ENCODE data around the gene EYA2. TPM values are rescaled to one million over a fixed set of nuclear protein-coding genes. Genes with fewer than 3 reads are reported as not detected.

The EYA2 gene
- total and polyA plus RNA-seq, 8 donors = 0.51 to 3.2 (median 1.4) TPM

DNA sequence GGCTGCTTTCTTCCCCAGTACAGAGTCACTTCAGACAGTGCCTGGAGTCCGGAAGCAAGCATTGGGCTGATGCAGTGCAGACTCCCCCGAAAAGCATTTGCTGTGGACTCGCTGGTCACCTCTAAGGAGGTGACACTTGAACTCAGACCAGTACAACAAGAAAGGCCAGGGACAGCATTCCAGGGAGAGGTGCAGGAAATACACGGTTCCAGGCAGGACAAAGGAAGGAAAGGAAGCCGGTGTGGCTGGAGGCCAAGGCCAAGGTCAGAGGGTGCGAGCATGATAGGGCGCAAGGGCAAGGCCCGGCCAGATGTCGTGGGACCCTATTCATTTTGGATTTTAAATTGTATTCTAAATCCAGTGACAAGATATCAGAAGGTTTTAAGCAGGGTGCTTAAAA is 300.9 kb downstream of the EYA2 start:
- Histone ChIP-seq H3K9me3 (no peaks in the 10 kb centered on the region), H3K4me1 (no peaks in the 10 kb centered on the region), H3K27ac (no peak overlapping the region), H3K4me3 (no peak overlapping the region), H3K36me3 (no peaks in the 10 kb centered on the region), H3K27me3 (no peaks in the 10 kb centered on the region)
- FAIRE-seq = no peak
- no peak for ATAC-seq
- intact Hi-C loops (cut with DNase I) = loop anchor here in 1 of 3 donors (10.0 kb wide), 1 partner anchor 189 kb away; no protein-coding TSS in a partner anchor
- DNase-seq = no peak
- WGBS, 2 donors = 41 to 49% methylated on average over 9 of the region's 9 CpGs
- TF ChIP-seq, protein P1, sequence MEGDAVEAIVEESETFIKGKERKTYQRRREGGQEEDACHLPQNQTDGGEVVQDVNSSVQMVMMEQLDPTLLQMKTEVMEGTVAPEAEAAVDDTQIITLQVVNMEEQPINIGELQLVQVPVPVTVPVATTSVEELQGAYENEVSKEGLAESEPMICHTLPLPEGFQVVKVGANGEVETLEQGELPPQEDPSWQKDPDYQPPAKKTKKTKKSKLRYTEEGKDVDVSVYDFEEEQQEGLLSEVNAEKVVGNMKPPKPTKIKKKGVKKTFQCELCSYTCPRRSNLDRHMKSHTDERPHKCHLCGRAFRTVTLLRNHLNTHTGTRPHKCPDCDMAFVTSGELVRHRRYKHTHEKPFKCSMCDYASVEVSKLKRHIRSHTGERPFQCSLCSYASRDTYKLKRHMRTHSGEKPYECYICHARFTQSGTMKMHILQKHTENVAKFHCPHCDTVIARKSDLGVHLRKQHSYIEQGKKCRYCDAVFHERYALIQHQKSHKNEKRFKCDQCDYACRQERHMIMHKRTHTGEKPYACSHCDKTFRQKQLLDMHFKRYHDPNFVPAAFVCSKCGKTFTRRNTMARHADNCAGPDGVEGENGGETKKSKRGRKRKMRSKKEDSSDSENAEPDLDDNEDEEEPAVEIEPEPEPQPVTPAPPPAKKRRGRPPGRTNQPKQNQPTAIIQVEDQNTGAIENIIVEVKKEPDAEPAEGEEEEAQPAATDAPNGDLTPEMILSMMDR (IDR thresholded peaks at IDR 0.05) = no peak

DNA sequence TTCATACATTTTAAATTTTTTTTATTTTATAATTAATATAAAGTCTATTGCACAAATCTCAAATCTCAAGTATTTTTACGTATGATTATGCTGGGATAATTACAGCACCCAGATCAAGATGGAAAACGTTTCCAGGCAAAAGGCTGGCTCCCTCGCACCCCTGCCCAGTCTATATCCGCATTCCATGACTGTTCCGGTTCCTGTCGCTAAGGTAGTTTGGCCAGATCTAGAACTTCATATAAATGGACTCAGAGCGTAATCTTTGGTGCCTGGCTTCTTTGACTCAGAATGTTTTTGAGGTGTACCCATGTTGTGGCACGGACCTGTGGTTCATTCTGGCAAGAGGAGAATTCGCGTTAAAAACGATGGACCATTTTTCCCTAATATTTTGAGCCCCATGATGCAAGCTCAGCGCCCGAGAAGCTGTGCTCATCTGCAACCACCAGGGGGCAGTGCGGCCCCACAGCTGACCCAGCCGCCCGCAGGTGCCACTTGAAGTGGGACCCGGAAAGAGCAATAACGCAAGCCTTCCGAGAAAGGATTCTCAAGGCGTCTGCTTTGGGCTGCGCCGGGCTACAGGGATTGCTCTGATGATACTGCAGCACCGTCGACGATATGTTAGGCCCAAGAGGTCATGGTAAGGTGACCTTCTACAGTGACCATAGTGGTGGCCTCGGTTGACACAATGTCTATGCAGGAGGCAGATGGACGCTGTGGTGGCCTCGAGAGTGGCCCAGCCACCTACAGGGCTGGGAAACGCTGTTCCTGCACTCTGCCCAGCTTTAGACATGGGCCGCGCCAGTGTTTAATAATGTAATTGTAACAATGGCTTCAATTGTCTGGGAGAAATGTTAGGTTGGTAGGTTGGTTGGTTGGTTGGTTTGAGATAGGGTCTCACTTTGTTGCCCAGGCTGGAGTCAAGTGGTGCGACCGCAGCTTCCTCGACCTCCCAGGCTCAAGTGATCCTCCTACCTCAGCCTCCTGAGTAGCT is 301.7 kb downstream of the EYA2 start:
- Histone ChIP-seq H3K9me3 (no peaks in the 10 kb centered on the region), H3K36me3 (no peaks in the 10 kb centered on the region), H3K27me3 (no peaks in the 10 kb centered on the region), H3K4me3 (no peak overlapping the region), H3K27ac (no peak overlapping the region), H3K4me1 (no peaks in the 10 kb centered on the region)
- intact Hi-C loops (cut with DNase I) = loop anchor here in 1 of 3 donors (10.0 kb wide), 1 partner anchor 188 kb away; no protein-coding TSS in a partner anchor
- DNase-seq = peak; percentile 37 to 89 (median 68)
- no peak for FAIRE-seq
- 35 to 39% methylated on average over 34 of the region's 34 CpGs for WGBS, 2 donors
- peak; percentile 58 to 87 (median 81) for ATAC-seq
- TF ChIP-seq, protein P1 (IDR thresholded peaks at IDR 0.05) = peak; percentile 90 to 94 (median 92)

DNA sequence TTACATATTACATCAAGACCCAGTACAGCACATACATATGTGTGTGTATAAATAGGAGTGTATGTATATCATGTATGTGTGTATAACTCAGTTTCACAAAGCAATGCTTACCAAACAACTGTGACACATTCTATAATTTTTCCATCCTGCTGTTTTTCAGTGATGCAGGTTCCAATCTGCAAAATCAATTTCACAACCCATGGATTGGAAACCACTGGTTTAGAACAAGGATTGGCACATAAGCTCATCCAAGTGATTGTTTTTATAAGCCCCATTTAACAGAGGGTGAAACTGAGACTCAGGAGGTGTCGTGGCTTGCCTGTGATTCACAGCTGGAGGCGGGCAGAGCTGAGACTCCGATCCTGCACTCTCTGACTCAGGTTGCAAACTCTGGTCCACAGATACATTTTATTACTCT is 303.6 kb downstream of the EYA2 start:
- H3K27me3 ChIP-seq = no peaks in the 10 kb centered on the region
- H3K4me1 ChIP-seq = no peaks in the 10 kb centered on the region
- ATAC-seq (no peak), FAIRE-seq (no peak), DNase-seq (no peak)
- TF ChIP-seq, protein P1 (IDR thresholded peaks at IDR 0.05) = no peak
- no peaks in the 10 kb centered on the region for H3K9me3 ChIP-seq
- no peak overlapping the region for H3K4me3 ChIP-seq
- no peak overlapping the region for H3K27ac ChIP-seq
- intact Hi-C loops (cut with DNase I) = loop anchor here in 1 of 3 donors (10.0 kb wide), 1 partner anchor 187 kb away; no protein-coding TSS in a partner anchor
- 91 to 97% methylated on average over 3 of the region's 3 CpGs for WGBS, 2 donors
- H3K36me3 ChIP-seq = no peaks in the 10 kb centered on the region

DNA sequence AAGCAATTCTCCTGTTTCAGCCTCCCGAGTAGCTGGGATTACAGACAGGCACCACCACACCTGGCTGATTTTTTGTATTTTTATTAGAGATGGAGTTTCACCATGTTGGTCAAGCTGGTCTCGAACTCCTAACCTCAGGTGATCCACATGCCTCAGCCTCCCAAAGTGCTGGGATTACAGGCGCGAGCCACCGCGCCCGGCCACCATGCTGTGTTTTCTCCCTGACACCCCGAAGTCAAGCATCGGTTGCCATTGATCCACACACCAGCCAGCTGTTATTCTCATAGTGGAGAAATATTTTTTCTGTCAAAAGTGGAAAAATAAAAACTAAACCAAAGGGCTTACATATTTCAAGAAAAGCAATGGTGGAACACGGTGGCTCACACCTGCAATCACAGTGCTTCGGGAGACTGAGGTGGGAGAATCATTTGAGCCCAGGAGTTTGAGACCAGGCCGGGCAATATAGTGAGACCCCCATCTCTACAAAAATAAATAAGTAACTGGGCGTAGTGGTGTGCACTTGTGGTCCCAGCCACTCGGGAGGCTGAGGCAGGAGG is 304.4 kb downstream of the EYA2 start:
- Histone ChIP-seq H3K4me1 (no peaks in the 10 kb centered on the region), H3K36me3 (no peaks in the 10 kb centered on the region), H3K27ac (no peak overlapping the region), H3K4me3 (no peak overlapping the region), H3K9me3 (no peaks in the 10 kb centered on the region), H3K27me3 (no peaks in the 10 kb centered on the region)
- TF ChIP-seq, protein P1 (IDR thresholded peaks at IDR 0.05) = no peak
- FAIRE-seq = no peak
- WGBS, 2 donors = 94% methylated on average over 14 of the region's 14 CpGs
- intact Hi-C loops (cut with DNase I) = loop anchor here in 1 of 3 donors (10.0 kb wide), 1 partner anchor 186 kb away; no protein-coding TSS in a partner anchor
- no peak for ATAC-seq
- no peak for DNase-seq

Data from pancreas (tissue), 10 donors.